ENCODE data around the gene EFNA5. TPM values are rescaled to one million over a fixed set of nuclear protein-coding genes. Genes with fewer than 3 reads are reported as not detected.

EFNA5 gene
- total RNA-seq, 1 donor from 2014 or later: 93.7 TPM

DNA sequence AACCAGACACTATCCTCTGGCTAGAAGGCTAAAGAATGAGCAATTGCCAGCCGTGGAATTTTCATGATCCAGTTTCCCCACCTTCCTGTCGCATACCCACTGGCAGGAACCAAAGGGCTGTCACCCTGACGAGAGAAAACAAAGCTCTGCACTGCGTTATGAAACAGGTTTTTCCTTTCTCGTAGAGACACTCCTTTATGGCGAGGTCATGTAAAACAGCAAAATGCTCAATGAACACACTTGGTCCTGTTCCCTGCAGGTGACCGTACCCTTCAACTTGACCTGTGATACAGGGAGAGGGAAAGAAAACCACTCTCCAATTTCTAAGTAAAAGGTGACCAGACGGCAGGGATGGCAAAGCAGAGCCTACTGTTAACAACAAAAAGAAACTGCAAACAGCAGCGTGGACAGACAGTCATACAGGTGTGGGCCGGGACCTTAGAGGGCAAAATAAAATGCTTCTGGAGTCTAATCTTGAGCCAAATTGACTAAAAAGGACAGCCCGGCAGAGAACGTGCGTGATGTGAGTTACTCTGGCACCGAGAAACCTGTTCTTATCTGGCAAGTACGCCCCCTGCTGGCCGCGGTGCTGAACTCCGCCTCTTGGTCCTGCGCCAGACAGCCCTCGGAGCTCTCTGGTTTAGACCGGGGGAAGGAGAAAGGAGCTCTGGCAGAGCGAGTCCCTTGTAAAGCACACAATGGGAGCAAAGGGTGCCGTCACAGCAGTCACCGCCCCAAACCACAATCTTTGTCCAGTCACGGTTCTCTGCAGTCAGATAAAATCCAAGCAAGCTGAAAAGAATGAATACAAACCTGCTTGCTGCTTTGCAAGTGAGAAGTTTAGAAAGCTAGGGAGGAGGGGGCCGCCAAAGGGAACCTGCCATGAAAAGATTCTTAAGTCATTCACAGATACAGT, 98.9 kb downstream of the EFNA5 start:
- DNase-seq (ENCODE audit: low read depth in 2 of 2): peak; percentile 91 to 98

DNA sequence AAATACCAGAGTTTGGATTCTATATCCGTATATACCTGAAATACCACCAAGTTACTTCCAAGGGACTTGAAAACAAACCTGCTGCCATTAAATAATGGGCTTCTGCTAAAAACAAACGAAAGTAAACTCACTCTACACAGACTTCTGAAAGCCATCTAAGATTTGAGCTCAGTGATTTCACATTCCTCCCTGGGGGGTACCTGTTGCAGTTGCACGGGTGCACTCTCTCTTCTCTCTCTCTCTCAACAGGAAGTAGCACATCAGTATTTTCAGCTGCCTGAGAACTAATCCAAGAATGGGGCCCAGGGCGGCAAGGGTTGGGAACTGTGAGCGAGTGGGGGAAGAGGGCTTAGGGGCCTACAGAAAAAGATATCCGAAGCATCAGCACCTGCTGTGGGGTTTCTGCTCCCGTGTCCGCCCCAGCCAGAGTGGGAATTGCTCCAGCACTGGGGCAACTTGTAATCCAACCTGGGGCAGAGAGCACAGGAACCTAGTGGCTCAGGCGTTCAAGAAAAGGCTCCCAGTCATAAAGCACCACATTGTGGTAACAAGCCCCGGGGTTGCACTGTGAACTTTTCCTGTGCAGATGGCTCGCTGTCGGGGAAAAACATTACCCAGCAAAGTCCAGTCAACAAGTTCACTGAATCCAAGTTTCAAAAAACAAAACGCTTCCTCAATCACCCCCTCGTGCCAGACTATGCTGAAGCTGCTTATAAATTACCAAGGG, 99.8 kb downstream of the EFNA5 start:
- DNase-seq (ENCODE audit: low read depth in 2 of 2): peak; percentile 74 to 95

DNA sequence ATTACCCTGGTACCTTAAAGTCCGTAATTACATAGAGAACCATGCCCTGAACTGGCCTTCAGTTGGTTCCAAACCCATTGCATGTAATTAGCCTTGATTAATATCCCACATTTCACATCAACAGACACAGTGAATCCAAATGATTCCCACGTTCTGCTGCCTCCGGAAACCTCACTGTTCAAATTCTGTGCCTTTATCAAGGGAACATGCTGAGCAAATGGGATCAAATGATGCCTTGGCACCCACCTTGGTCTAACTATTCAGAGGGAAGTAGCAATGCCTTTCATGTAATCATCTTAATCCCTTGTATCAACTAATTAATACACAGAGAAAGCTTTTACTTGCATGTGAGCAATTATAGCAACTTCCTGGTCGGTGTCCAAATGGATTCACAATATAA, 100.6 kb downstream of the EFNA5 start:
- peak in 1 of 2 donors; percentile 47 for DNase-seq (ENCODE audit: low read depth in 2 of 2)

DNA sequence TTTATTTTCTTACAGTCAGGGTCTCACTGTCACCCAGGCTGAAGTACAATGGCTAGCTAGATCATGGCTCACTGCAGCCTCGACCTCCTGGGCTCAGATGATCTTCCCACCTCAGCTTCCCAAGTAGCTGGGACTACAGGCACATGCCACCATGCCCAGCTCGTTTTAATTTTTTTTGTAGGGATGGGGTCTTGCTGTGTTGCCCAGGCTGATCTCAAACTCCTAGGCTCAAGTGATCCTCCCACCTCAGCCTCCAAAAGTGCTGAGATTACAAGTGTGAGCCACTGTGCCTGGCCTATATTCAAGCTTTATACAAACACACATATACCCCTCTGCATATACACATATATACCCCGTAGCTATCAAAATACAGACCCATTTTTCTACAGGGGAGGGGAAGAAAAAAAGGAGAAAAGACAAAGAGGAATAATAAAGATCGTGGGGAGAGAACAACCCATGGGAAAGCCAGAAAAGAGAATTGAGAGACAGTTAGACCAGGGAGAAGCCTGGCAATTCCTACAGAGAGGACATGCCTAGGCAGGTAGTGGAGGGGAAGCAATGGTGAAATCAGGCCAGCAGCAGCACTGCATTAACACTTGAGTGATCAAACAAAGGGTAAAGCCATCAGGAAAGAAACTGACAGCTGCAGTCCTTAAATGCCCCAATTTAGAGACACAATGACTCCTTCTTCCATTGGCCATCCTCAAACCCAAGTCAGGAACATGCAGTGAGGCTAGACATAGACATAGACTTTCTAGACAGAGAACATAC, 102.7 kb downstream of the EFNA5 start:
- peak in 1 of 2 donors; percentile 40 for DNase-seq (ENCODE audit: low read depth in 2 of 2)

DNA sequence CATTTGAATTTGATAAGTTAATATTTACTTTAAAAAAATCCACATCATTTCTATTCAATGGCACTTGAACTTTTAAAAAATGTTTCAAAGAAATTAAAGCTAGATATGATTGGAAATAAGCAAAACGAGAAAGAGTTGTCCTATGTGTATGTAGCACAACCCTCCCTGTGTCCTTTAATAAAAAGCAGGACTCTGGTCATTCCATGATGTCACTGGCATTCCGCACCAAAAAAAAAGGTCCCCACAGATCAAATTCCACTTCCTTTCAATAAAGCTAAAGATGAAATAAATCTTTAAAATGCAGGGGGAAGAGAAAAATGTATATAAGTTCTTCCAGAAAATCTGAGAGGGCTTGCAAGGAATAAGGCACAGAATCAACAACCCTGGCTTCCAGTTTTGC, 103.8 kb downstream of the EFNA5 start:
- peak in 1 of 2 donors; percentile 78 for DNase-seq (ENCODE audit: low read depth in 2 of 2)

DNA sequence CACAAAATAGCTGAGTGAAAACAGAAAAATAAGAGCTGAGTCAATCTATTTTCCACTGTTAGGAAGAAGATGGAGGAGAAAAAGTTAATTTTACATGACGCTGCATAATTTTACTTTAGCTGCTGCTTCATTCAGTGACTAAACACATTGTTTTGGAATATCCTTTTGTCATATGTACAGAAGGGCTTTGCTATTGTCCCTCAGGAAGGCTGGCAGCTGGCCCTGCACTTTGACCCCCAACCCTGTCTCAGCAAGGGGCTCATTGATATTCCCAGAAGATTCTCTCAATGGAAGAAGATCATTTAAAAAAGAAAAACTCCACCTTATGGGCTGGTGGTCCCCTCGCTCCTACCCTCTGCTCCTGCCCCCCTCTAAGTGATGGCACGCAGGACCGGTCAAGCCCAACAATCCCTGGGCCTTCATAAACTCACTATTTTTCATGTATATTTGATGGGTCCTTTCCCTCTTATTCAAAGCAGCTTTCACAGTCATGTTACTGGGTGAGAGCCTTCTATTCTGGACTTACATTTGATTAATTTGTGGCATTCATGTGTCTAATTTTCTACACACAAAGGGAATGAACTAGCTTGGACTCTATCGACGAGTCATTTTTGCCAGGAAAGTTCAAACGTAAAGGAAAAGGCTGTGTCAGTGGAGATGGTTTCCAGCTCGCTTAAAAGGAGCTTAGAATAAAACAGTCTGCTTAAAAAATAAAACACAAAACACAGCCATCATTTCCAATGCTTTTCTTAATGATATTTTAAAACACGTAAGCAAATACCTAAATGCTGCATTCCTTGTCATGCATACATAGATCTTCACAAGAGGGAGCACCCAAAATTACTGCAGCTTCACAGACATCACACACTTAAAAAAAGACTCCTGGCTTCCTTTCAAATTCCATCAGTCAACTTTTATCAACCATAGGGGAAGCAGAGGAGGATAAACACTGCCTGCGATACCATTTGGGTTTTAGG, 104.7 kb downstream of the EFNA5 start:
- peak in 1 of 2 donors; percentile 92 for DNase-seq (ENCODE audit: low read depth in 2 of 2)

DNA sequence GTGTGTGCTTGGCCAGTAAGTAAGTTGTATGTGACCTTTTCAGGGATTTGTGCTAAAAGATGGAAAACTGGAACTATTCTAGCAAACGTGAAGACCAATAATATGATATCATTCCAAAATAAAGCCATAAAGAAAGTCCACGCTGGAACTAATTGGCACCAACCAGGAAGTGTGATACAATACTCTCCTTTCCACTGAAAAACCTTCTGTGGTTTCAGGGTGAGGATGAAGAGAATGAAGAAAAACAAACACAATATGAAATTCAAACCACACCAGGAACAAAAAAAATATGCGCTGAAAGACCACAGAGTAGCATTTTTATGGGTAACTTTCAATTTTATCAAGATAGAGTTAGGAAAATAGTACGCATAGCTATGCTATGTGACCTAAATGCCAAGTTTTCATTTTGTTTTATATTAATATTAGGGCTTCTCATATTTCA, 105.8 kb downstream of the EFNA5 start:
- peak in 1 of 2 donors; percentile 73 for DNase-seq (ENCODE audit: low read depth in 2 of 2)

DNA sequence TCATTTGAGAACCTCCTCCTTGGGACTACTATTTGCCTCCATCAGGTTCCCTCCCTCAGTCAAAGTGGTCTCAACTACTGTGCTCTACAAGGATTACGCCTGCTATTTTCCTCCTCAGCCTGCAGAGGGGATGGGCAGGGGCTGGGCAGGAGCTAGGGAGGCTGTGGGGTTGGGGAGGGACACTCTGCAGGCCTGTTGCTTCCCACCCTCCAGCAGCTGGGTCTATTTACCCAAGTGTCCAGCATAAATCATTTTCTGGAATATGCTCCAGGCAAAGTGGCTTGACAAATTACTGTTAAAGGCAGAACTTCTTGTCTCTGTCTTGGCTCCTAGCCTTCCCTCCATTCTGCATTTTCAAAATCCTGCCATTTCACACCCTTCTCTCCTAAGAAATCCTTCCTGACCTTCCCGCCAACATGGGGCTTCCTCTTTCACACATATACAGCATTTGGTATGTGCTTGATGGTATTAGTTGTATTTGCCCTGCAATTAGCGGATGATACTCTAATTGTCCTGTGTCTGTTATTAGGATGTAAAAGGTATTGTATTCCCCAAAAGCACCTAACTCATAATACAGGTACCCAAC, 106.7 kb downstream of the EFNA5 start:
- DNase-seq (ENCODE audit: low read depth in 2 of 2): no peak

DNA sequence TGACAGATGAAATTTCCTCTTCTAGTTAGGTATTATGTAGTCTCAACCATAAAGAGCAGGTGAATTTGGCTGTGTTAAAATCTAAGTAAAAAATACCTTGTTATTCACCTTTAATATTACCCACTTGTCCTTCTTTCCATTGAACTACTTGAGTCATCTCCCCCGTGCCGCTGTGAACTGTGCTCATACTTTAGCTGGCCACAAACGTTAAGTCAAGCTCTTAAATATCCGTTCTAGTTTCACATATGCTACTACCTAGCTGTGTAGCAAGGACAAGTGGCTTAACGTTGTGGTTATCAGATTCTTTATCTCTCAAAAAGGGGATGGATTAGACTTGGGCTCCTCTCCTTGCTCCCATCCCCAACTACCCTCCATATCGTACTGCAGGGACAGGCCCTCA, 110.4 kb downstream of the EFNA5 start:
- no peak for DNase-seq (ENCODE audit: low read depth in 2 of 2)

DNA sequence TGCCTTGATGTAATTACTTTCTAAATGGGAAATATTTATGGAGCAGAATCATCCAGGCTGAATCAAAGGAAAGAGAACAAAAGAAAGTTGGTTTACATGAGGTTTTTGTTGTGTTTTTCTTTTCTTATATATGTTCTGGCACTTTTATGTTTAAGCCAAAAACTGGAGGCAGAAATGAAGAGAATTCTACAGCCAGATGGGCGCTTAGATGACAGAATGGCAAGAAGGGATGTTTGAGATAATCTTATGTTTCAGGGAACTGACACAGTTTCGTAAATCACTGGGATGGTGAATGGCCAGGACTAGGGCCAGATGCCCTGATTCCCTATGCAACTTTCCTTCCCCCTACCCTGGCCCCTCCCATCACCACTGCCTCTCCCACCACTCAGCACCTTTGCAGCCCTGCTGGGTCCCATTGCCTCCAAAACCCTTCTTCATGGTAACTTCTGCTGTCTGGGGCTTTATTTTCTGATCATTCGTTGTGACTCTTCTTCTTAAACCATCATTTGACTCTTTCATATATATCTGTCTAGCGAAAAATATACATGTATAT, 111.8 kb downstream of the EFNA5 start:
- no peak for DNase-seq (ENCODE audit: low read depth in 2 of 2)

DNA sequence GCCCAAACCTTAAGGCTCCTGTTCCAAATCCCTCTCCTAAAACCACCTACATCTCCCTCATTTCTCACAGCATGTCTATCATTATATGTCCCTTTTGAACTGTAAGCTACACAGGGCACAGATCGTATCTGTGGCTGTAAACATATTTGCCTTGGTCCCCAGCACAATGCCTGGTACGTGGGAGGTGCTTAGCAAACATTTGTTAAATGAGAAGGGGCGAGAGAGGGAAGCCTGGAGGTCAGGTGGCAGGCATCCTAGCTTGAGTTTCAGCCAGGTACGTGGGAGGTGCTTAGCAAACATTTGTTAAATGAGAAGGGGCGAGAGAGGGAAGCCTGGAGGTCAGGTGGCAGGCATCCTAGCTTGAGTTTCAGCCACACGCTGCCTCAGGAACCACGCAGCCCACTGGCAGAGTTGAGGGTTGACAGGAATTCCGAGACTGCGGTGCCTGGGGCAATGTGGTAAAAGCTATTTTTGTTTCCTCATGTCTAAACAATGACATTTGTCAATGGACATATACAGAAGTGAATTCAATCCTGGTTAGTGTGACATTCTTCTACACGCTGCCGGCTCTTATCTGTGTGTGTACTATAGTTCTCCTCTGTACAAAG, 113.6 kb downstream of the EFNA5 start:
- DNase-seq (ENCODE audit: low read depth in 2 of 2): peak in 1 of 2 donors; percentile 70

DNA sequence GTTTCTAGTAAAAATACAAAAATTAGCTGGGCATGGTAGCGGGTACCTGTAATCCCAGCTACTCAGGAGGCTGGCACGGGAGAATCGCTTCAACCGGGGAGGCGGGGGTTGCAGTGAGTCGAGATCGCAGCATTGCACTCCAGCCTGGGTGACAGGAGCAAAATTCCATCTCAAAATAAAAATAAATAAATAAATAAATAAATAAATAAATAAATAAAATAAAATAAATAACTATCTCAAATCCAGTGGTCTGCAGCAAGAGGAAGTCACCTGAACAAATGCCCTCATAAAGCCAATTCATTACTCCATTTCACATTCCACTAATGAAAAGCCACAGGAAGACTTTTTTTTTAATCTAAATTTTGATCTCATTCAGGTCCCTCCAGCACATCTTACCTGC, 114.2 kb downstream of the EFNA5 start:
- no peak for DNase-seq (ENCODE audit: low read depth in 2 of 2)

DNA sequence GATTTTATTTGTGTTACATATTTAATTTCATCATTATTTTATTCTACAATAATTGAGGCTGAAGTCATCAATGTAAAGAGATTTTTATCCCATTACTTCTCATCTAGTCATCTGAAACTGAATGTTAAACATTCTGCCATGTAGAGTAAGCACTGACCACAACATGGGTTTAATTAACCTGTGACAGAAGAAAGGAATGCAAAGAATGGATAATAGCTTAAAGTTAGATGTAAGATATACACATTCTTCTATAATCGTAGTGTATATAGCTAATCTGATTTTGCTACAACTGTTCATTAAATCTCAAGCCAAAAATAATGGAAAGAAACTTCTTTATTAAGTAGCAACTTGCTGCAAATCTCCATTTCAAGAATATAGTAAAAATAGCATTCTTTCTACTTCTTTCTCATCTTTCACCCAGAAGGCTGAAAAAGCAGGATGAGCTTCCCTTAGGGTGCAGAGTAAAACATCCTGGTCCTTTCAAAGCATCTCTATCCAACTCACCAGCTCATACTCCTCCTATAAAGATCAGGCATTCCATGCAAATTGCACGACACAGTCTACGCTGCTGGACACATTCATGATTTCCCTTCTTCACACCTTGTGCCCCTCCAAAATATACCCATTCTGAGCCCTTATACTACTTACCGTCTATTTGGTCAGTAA, 115.2 kb downstream of the EFNA5 start:
- no peak for DNase-seq (ENCODE audit: low read depth in 2 of 2)

DNA sequence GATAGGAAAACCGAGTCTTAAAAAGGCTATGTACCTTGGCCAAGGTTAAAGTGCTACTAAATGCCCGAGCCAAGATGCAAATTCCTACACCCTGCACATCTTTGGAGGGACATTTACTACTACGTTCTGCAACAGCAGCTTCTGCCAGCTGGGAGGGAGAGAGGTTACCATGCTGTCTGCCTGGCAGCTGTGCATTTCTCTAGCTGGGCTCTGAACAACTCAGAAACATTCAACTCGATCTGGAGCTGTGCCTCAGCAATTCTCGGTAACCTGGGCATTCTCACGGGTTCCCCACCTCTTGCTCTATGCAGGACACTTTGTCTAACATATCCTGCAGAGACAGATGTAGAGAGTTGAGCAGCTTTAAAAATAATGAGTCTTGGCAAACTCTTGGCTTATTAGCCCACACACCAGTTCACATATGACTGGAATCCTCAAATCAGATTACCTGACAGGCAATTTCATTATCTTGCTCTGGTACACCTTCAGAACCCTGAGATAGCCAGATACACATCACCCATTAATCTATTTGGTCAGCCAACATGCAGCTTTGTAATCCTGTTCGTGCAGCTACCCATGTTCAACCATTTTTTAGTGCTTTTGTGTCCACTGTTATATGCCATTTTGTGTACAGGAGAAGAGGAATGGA, 115.8 kb downstream of the EFNA5 start:
- no peak for DNase-seq (ENCODE audit: low read depth in 2 of 2)

DNA sequence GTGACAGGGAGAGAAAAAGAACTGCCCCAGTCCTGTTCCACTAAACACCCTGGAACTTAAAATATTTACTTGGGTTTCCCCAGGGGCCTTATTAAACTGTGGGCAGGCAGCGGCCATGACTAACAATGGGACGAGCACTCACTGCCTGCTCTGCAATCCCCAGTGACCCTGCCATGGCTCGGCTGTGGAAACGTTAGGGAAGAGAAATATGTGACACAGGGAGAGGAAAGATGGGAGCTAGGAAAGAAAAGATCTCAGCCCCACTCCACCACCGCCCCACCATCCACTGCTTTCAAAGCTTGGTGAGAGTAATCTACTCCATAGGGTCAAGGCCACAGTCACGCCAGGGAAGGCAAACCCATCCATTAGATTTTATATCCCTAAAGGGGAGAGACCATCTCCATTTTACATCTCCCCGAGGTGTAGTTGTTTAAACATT, 117.6 kb downstream of the EFNA5 start:
- DNase-seq (ENCODE audit: low read depth in 2 of 2): no peak

DNA sequence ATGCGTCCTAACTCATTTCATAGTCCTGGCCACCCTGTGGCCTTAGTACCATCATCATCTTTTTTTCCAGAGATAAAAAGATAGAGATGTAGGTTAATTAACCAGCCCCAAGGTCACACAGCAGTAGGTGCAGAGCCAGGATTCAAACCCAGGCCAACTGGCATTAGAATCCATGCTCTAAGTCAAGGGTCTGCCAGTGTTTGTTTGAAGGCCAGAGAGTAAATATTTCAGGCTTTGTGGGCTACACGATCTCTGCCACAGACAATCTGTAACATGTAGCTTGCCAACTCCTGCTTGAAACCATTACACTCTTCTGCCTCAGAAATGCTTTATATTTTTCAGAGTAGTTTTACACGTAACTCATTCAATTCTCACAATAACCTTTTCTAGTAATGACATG, 119.6 kb downstream of the EFNA5 start:
- no peak for DNase-seq (ENCODE audit: low read depth in 2 of 2)

DNA sequence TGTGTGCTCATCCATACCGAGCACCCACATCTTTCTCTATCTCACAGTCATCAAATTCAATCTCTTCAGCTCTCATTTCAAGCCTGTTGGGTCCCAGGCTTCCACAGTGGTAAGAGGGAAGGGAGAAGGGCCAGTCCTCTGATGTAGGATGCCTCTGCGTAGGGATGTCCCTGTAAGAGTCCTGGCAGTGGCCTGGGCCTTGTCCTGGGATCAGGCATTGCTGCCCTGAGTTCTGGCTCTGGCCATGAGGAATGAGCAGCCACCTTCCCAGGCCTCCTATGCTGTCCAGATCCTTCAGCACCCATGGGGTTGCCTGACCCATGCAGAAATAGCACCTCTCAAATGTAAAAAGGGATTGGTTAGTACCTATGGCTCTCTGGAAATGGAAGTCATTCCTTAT, 121.2 kb downstream of the EFNA5 start:
- DNase-seq (ENCODE audit: low read depth in 2 of 2): no peak

DNA sequence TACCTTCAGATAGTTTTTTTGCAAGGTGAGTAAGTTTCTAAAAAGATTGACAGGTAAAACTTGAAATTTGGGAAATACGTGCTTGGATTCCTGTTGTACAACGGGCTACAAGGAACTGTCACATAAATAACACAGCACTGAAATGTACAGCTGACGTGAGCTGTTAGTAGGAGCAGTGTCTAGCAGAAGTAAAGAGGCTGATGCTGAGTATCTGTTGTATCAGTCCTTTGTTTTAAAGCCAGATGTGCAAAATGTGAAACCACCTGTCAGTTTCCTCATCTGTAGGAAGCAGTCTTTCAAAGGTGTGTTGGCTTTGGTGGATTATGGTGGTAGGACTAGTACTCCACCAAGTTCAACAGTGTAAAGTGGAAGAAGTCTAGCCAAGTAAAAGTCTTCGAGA, 122.3 kb downstream of the EFNA5 start:
- DNase-seq (ENCODE audit: low read depth in 2 of 2): no peak
